Mucosa of descending colon (tissue), 3 donors: ENCODE data around the gene MYO1E. TPM values are rescaled to one million over a fixed set of nuclear protein-coding genes. Genes with fewer than 3 reads are reported as not detected.
"Not testable (repeated sequence)": the region's sequence is repeated elsewhere in the genome, so short reads cannot be mapped to it uniquely, and the experiment has no call there.

ENCODE experiments used
- ATAC-seq: fragments of 200-7000 bp; cut with Tn5 transposase; one replicate; pipeline ENCODE4 v1.9.1; 2020; ENCODE audit warnings: mild to moderate bottlenecking, moderate library complexity
- DNase-seq, 3 donors: peaks; one replicate each; pipeline ENCODE4 v3.0.0-alpha.2; 2020
- H3K36me3 ChIP-seq: fragments of 200-600 bp; one replicate; pipeline ENCODE4 v1.8.0; 2021; ENCODE audit warnings: low read depth, mild to moderate bottlenecking
- H3K4me1 ChIP-seq: fragments of 200-600 bp; one replicate; pipeline ENCODE4 v1.8.0; 2021; ENCODE audit warnings: low read depth, mild to moderate bottlenecking
- H3K4me3 ChIP-seq: fragments of 200-600 bp; one replicate; pipeline ENCODE4 v1.8.0; 2021; ENCODE audit warnings: mild to moderate bottlenecking
- H3K9me3 ChIP-seq: fragments of 200-600 bp; one replicate; pipeline ENCODE4 v1.8.0; 2021; ENCODE audit warnings: mild to moderate bottlenecking
- intact Hi-C, 2 donors: fragments of 100-400 bp; cut with DNase I in 1 of 2; cut with micrococcal nuclease in 1 of 2; formaldehyde crosslinking; loops; one replicate each; pipeline versions ENCODE4 v1.11.0 to v1.11.1; 2022; cut with DNase I, micrococcal nuclease
- total RNA-seq, 3 donors: library from RNA; stranded (reverse); fragmentation: NEBNext Ultra II Directional in 2 of 3; extraction: Animal tissue kit (Norgen Biotek cat#: 25700) in 2 of 3; gene quantifications; one replicate each; pipeline versions ENCODE4 v1.2.1 to v1.2.4, GENCODE V29; 2021 to 2023
- TF ChIP-seq, protein P1 (sequence below): fragments of 200-600 bp; IDR thresholded peaks from one replicate; pipeline ENCODE4 v1.8.0; 2022; ENCODE audit warnings: antibody characterized with exemption, mild to moderate bottlenecking
- donor health status: DM: no; HTN: no; CAD: no; lungs with moderate emphysema.
- donor health status: DM: no; HTN: no; CAD: no.
- donor health status: DM: no; HTN: yes; CAD: no.

MYO1E gene
- total RNA-seq, 3 donors from 2014 or later: 189 to 325 (median 283) TPM

DNA sequence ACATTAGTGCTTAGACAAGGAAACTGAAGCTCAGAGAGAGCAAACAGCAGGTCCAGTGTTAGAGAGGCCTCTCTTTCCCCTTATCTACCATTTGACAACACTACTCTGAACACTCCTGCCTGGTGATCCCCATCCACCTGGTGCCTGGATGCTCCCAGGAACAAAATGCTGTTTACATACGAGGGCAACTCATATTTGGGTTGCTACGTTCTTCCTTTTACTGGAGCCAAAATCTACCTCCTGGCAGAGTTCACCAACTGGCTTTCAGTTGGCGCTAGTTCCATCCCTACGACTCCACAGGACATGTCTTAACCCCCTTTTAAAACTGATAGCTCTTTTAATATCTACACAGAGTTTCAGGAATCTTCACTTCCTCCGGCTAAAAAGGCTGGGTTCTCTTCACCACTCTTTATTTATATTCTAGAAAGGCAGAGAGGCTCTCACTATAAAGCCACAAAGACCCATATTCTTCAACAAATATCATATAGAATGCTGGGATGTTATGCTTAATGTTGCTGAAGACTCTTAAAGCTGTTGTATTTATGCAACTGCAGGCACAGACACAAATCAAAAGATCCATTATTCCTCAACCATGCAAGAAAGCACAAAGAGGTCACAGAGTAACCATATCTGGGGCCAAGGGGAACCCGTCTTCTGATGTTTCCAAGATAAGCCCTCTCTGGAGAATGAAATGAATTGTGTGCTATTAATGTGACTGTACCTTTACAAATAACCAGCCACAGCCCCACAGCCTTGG, 219.8 kb downstream of the MYO1E start:
- intact Hi-C loops: no loop called here
- Histone ChIP-seq H3K4me3 (no peak overlapping the region), H3K36me3 (no peaks in the 10 kb centered on the region), H3K4me1 (no peaks in the 10 kb centered on the region), H3K9me3 (no peaks in the 10 kb centered on the region)
- TF ChIP-seq, protein P1, sequence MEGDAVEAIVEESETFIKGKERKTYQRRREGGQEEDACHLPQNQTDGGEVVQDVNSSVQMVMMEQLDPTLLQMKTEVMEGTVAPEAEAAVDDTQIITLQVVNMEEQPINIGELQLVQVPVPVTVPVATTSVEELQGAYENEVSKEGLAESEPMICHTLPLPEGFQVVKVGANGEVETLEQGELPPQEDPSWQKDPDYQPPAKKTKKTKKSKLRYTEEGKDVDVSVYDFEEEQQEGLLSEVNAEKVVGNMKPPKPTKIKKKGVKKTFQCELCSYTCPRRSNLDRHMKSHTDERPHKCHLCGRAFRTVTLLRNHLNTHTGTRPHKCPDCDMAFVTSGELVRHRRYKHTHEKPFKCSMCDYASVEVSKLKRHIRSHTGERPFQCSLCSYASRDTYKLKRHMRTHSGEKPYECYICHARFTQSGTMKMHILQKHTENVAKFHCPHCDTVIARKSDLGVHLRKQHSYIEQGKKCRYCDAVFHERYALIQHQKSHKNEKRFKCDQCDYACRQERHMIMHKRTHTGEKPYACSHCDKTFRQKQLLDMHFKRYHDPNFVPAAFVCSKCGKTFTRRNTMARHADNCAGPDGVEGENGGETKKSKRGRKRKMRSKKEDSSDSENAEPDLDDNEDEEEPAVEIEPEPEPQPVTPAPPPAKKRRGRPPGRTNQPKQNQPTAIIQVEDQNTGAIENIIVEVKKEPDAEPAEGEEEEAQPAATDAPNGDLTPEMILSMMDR: no peak
- DNase-seq (no peak), ATAC-seq (no peak)

DNA sequence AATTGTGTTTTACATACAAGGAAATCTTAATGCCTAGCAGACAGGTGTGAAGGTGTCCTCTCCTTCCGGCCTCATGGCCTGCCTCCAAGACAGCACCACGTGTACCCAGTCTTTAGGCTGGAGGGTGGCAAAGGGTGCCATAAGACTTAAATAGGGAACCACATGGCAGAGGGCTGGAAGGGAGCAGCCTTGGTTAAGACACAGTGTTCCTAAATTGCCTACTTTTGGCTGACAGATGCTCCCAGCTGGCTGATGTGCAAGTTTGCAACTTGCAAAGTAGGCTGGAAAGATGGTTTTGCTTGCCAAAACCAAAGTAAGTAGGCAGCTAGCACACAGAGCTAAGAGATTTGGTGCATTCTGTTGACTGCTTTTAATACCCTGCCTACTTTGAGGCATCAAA, 222.5 kb downstream of the MYO1E start:
- intact Hi-C loops: no loop called here
- Histone ChIP-seq H3K4me3 (no peak overlapping the region), H3K36me3 (no peaks in the 10 kb centered on the region), H3K9me3 (no peaks in the 10 kb centered on the region), H3K4me1 (no peaks in the 10 kb centered on the region)
- TF ChIP-seq, protein P1: no peak
- DNase-seq: no peak
- peak; percentile 21 for ATAC-seq

DNA sequence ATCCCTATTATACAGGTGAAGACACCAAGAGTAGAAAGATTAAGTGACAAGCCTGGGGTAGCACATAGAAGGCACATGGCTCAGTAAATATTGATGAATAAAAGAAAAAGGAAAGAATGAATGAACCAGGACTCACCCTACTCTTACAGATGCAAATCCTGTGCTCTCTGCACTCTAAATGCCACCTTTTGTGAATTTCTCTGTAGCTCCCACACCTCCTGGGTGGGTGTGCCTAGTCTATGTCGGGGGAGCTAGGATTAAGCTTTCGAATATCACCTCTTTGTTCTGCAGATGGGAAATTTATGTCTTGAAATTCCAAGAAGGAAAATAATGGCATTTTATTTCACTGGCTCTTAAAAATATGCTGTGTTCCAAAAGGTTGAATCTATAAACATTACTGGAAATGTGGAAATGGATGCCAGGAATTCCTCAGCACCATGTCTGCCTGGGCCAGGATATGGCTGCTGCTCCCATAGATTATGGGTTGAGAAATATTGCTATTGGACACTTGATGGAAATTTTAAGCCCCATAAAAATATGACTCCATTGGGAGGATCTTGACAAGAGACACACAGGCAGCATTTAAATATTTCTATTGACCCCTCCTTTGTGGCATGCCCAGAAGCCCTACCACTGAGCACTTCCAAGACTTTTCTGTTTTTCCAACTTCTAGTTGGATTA, 224.4 kb downstream of the MYO1E start:
- ATAC-seq: no peak
- TF ChIP-seq, protein P1: no peak

DNA sequence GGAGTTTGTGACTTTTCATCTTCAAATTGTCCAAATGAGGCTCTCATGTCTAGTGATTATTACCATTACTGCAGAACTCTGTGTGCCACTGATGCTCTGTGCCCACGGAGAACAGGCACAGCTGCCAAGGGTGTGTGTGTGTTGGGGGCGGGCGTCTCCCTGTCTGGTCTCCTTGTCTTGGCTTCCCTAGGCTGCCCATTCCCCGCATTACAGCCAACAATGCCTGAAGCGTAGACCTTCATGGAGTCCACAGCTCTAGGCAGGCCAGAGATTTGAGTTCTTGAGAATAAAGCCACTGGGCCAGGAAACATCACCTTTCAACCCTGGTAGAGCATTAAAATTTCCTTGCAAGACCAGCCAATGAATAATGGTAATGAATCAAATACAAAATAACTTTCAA, 225.0 kb downstream of the MYO1E start:
- H3K9me3 ChIP-seq: no peaks in the 10 kb centered on the region
- ATAC-seq: no peak
- intact Hi-C loops: no loop called here
- TF ChIP-seq, protein P1: no peak
- no peak overlapping the region for H3K4me3 ChIP-seq
- DNase-seq: no peak
- no peaks in the 10 kb centered on the region for H3K36me3 ChIP-seq
- H3K4me1 ChIP-seq: no peaks in the 10 kb centered on the region

More for the DNA sequence above, 224.4 kb downstream of the MYO1E start:
- H3K9me3 ChIP-seq: no peaks in the 10 kb centered on the region
- no peak overlapping the region for H3K4me3 ChIP-seq
- no peak for DNase-seq
- no peaks in the 10 kb centered on the region for H3K4me1 ChIP-seq
- intact Hi-C loops: no loop called here
- H3K36me3 ChIP-seq: no peaks in the 10 kb centered on the region

DNA sequence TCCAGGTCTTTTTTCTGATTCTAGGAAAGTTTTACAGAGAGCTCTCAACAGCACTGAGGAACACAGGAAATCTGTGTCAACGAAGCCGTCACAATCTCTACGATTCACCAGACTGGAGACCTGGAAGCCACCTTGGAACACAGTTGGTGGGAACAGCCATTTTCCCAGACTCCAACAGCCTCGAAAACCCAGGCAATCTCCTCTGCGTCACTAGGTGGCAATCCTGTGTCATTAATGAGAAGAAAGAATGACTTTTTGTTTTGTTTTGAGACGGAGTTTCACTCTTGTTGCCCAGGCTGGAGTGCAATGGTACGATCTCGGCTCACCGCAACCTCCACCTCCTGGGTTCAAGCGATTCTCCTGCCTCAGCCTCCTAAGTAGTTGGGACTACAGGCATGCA, 228.1 kb downstream of the MYO1E start:
- H3K9me3 ChIP-seq, DNase-seq, intact Hi-C loops, ATAC-seq, H3K4me3 ChIP-seq, H3K36me3 ChIP-seq, H3K4me1 ChIP-seq: not testable (repeated sequence)

DNA sequence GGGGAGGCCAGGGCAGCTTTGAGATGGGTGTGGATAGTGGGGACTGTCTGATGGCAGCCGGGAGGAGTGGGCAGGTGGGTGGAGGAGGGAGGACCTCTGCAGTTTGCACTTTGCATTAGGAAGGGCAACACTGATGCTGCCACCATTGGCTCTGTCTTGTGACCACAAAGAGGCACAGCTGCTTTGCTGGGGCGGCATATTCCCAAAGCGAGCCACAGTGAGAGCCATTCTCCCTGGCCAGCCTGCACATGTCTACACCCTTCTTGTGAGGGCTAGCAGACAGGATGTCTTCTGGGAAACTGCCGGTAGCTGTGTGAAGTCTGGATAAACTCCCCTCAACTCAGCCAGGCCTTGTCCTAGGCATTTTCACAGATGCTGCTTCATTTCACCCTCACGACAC, 229.4 kb downstream of the MYO1E start:
- no peaks in the 10 kb centered on the region for H3K36me3 ChIP-seq

More for the DNA sequence above, 229.4 kb downstream of the MYO1E start:
- Histone ChIP-seq H3K4me1 (no peaks in the 10 kb centered on the region), H3K9me3 (no peaks in the 10 kb centered on the region), H3K4me3 (no peak overlapping the region)
- DNase-seq (no peak), ATAC-seq (no peak)
- intact Hi-C loops: no loop called here
- TF ChIP-seq, protein P1: no peak
